ENCODE data around the gene NAPEPLD. TPM values are rescaled to one million over a fixed set of nuclear protein-coding genes. Genes with fewer than 3 reads are reported as not detected.

NAPEPLD gene
- polyA plus RNA-seq, 1 donor (not counting 4 experiments of a cell fraction or from before 2014, with no cell fraction given): 3.8 TPM

DNA sequence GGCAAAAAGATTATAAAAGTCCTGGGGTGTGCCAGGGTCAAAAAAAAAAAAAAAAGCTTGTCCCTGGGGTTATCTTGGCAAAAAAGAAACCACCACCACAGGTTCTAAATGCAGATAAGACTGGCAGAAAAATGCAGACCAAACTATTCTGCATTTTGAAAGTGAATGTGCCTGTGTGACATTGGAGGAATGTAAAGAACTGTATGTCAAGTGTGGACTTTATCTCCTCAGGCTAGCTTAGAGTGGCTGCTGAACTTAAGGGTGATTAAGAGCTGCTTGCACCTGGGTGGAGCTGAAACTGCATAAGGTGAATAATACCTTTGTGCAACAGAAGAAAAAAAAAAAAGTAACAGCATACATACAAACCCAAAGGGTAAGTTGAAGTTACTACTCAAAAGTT, 1.3 kb upstream of the NAPEPLD start:
- no peaks in the 10 kb centered on the region for H3K9me1 ChIP-seq (ENCODE audit: control insufficient read depth, extremely low read depth, insufficient read depth, low read length)
- H3K36me3 ChIP-seq (ENCODE audit: control insufficient read depth in 2 of 2, extremely low read depth in 1 of 2, insufficient read depth in 2 of 2, low read length in 2 of 2): no peaks in the 10 kb centered on the region
- no peak overlapping the region for H3K4me2 ChIP-seq (ENCODE audit: control insufficient read depth, extremely low read depth, insufficient read depth, low read depth, low read length)
- H3K9me3 ChIP-seq (ENCODE audit: control insufficient read depth, low read depth, low read length): no peaks in the 10 kb centered on the region
- peaks cover 14% of the 10 kb centered on the region for H3K4me1 ChIP-seq (ENCODE audit: control insufficient read depth, extremely low read depth, insufficient read depth, low read length)
- H2AFZ ChIP-seq (ENCODE audit: control insufficient read depth, low read length): no peak overlapping the region
- no peaks in the 10 kb centered on the region for H3K27me3 ChIP-seq (ENCODE audit: control insufficient read depth, extremely low read depth, insufficient read depth, low read length)
- peaks cover 4% of the 10 kb centered on the region for H3K79me2 ChIP-seq (ENCODE audit: control insufficient read depth, insufficient read depth, low read length)
- H3K27ac ChIP-seq (ENCODE audit: control insufficient read depth, insufficient read depth, low read length): no peak overlapping the region
- no peak overlapping the region for H3K9ac ChIP-seq (ENCODE audit: control insufficient read depth, extremely low read depth, insufficient read depth, low read length)
- dilution Hi-C loops (cut with MboI; ENCODE audit: extremely low pct_ligation_motif_present, low sequenced_read_pairs): no loop called here
- no peak for TF ChIP-seq EZH2 (IDR thresholded peaks at IDR 0.05; ENCODE audit: low read length)
- TF ChIP-seq, protein P1, sequence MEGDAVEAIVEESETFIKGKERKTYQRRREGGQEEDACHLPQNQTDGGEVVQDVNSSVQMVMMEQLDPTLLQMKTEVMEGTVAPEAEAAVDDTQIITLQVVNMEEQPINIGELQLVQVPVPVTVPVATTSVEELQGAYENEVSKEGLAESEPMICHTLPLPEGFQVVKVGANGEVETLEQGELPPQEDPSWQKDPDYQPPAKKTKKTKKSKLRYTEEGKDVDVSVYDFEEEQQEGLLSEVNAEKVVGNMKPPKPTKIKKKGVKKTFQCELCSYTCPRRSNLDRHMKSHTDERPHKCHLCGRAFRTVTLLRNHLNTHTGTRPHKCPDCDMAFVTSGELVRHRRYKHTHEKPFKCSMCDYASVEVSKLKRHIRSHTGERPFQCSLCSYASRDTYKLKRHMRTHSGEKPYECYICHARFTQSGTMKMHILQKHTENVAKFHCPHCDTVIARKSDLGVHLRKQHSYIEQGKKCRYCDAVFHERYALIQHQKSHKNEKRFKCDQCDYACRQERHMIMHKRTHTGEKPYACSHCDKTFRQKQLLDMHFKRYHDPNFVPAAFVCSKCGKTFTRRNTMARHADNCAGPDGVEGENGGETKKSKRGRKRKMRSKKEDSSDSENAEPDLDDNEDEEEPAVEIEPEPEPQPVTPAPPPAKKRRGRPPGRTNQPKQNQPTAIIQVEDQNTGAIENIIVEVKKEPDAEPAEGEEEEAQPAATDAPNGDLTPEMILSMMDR (optimal IDR thresholded peaks at IDR 0.05 in 1 of 3, IDR thresholded peaks at IDR 0.05 in 1 of 3, conservative IDR thresholded peaks at IDR 0.05 in 1 of 3; ENCODE audit: extremely low read depth in 1 of 3, insufficient read depth in 2 of 3, low read length in 3 of 3): no peak
- H3K4me3 ChIP-seq (ENCODE audit: control insufficient read depth in 2 of 3, extremely low read depth in 1 of 3, insufficient read depth in 2 of 3, low read depth in 1 of 3, low read length in 3 of 3): no peak overlapping the region
- H4K20me1 ChIP-seq (ENCODE audit: control insufficient read depth, extremely low read depth, insufficient read depth, low read length): no peaks in the 10 kb centered on the region
- DNase-seq (ENCODE audit: low read depth, low spot score): no peak
- no peak for FAIRE-seq

DNA sequence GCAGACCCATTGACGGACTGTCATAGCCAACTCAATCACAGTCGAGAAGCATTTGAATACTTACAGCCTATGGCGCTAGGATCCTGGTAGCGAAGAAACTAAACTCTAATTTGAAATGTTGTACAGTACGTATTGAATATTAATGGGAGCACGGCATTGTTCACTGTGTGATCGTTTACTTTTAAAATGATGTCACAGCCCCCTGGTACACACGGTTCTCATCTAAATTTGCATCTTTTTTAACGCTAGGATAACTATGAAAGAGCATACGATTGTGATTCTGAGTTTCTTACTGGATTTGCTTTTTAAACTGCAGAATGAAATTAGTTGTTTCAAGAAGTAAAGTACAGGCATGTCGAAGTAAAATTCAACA, 895 bp upstream of the NAPEPLD start:
- H2AFZ ChIP-seq (ENCODE audit: control insufficient read depth, low read length): peak overlapping the region; percentile 93
- no peaks in the 10 kb centered on the region for H3K27me3 ChIP-seq (ENCODE audit: control insufficient read depth, extremely low read depth, insufficient read depth, low read length)
- H3K27ac ChIP-seq (ENCODE audit: control insufficient read depth, insufficient read depth, low read length): peak overlapping the region; percentile 85
- no peaks in the 10 kb centered on the region for H3K36me3 ChIP-seq (ENCODE audit: control insufficient read depth in 2 of 2, extremely low read depth in 1 of 2, insufficient read depth in 2 of 2, low read length in 2 of 2)
- H3K79me2 ChIP-seq (ENCODE audit: control insufficient read depth, insufficient read depth, low read length): peaks cover 4% of the 10 kb centered on the region
- peak overlapping the region; percentile 82 for H3K9ac ChIP-seq (ENCODE audit: control insufficient read depth, extremely low read depth, insufficient read depth, low read length)
- no peak for TF ChIP-seq EZH2 (IDR thresholded peaks at IDR 0.05; ENCODE audit: low read length)
- TF ChIP-seq, protein P1 (optimal IDR thresholded peaks at IDR 0.05 in 1 of 3, IDR thresholded peaks at IDR 0.05 in 1 of 3, conservative IDR thresholded peaks at IDR 0.05 in 1 of 3; ENCODE audit: extremely low read depth in 1 of 3, insufficient read depth in 2 of 3, low read length in 3 of 3): no peak
- H3K4me1 ChIP-seq (ENCODE audit: control insufficient read depth, extremely low read depth, insufficient read depth, low read length): peaks cover 14% of the 10 kb centered on the region
- H3K9me3 ChIP-seq (ENCODE audit: control insufficient read depth, low read depth, low read length): no peaks in the 10 kb centered on the region
- H3K4me3 ChIP-seq (ENCODE audit: control insufficient read depth in 2 of 3, extremely low read depth in 1 of 3, insufficient read depth in 2 of 3, low read depth in 1 of 3, low read length in 3 of 3): peak overlapping the region in 2 of 3 experiments; percentile 92 to 96
- H4K20me1 ChIP-seq (ENCODE audit: control insufficient read depth, extremely low read depth, insufficient read depth, low read length): no peaks in the 10 kb centered on the region
- DNase-seq (ENCODE audit: low read depth, low spot score) (no peak), FAIRE-seq (no peak)
- no peaks in the 10 kb centered on the region for H3K9me1 ChIP-seq (ENCODE audit: control insufficient read depth, extremely low read depth, insufficient read depth, low read length)
- dilution Hi-C loops (cut with MboI; ENCODE audit: extremely low pct_ligation_motif_present, low sequenced_read_pairs): no loop called here
- peak overlapping the region; percentile 92 for H3K4me2 ChIP-seq (ENCODE audit: control insufficient read depth, extremely low read depth, insufficient read depth, low read depth, low read length)
